ENCODE data around the gene APOB. TPM values are rescaled to one million over a fixed set of nuclear protein-coding genes. Genes with fewer than 3 reads are reported as not detected.

The APOB gene
- total RNA-seq, 4 donors from 2014 or later: 0.11 to 0.13 TPM; not detected in 2

- no peak for DNase-seq
- Histone ChIP-seq H3K27me3 (no peaks in the 10 kb centered on the region), H3K4me3 (replicated peaks in 1 of 3) (no peak overlapping the region), H3K27ac (no peak overlapping the region), H3K36me3 (no peaks in the 10 kb centered on the region), H3K4me1 (peaks cover 4 to 15% of the 10 kb centered on the region in 2 donors), H3K9me3 (no peaks in the 10 kb centered on the region)
- TF ChIP-seq CTCF (IDR thresholded peaks at IDR 0.05) (no peak), POLR2A (IDR thresholded peaks at IDR 0.05) (no peak)
- intact Hi-C loops (cut with DNase I): loop anchor here (5.0 kb wide), 1 partner anchor 275 kb away; no protein-coding TSS in a partner anchor
- WGBS, 2 donors: 24 to 25% methylated on average over 5 of the region's 5 CpGs
These were observed 1.2 kb downstream of the APOB start for GRCh38 chr2:21042708-21042957.

GRCh38 chr2:21041943-21042707, 1.7 kb downstream of the APOB start:
- Histone ChIP-seq H3K4me1 (peaks cover 4 to 15% of the 10 kb centered on the region in 2 donors), H3K27ac (no peak overlapping the region), H3K4me3 (replicated peaks in 1 of 3) (no peak overlapping the region), H3K9me3 (no peaks in the 10 kb centered on the region), H3K27me3 (no peaks in the 10 kb centered on the region), H3K36me3 (no peaks in the 10 kb centered on the region)
- no peak for DNase-seq
- no peak for TF ChIP-seq CTCF (IDR thresholded peaks at IDR 0.05)
- no peak for TF ChIP-seq POLR2A (IDR thresholded peaks at IDR 0.05)
- 57 to 58% methylated on average over 15 to 16 of the region's 16 CpGs for WGBS, 2 donors
- intact Hi-C loops (cut with DNase I): loop anchor here (5.0 kb wide), 1 partner anchor 275 kb away; no protein-coding TSS in a partner anchor

- TF ChIP-seq CTCF (IDR thresholded peaks at IDR 0.05) (no peak), POLR2A (IDR thresholded peaks at IDR 0.05) (no peak)
- Histone ChIP-seq H3K9me3 (no peaks in the 10 kb centered on the region), H3K27ac (no peak overlapping the region), H3K36me3 (no peaks in the 10 kb centered on the region), H3K27me3 (no peaks in the 10 kb centered on the region), H3K4me3 (replicated peaks in 1 of 3) (no peak overlapping the region), H3K4me1 (peaks cover 4 to 15% of the 10 kb centered on the region in 2 donors)
- DNase-seq: no peak
- intact Hi-C loops (cut with DNase I): loop anchor here (5.0 kb wide), 1 partner anchor 276 kb away; no protein-coding TSS in a partner anchor
- 84 to 85% methylated on average over 4 of the region's 4 CpGs for WGBS, 2 donors
These were observed 2.4 kb downstream of the APOB start for GRCh38 chr2:21041462-21041861.

- intact Hi-C loops (cut with DNase I): loop anchor here (5.0 kb wide), 1 partner anchor 277 kb away; no protein-coding TSS in a partner anchor
- no peaks in the 10 kb centered on the region for H3K27me3 ChIP-seq
- no peaks in the 10 kb centered on the region for H3K9me3 ChIP-seq
- H3K36me3 ChIP-seq: no peaks in the 10 kb centered on the region
- H3K27ac ChIP-seq: no peak overlapping the region
- H3K4me3 ChIP-seq (replicated peaks in 1 of 3): no peak overlapping the region
- TF ChIP-seq CTCF (IDR thresholded peaks at IDR 0.05) (no peak), POLR2A (IDR thresholded peaks at IDR 0.05) (no peak)
- WGBS, 2 donors: 81 to 85% methylated on average over 14 of the region's 14 CpGs
- peaks cover 4 to 15% of the 10 kb centered on the region in 2 donors for H3K4me1 ChIP-seq
- DNase-seq: no peak
These were observed 3.1 kb downstream of the APOB start for GRCh38 chr2:21040468-21041377.
